GM18519 (cell line): Measurements from ENCODE around the gene PCIF1.
"Not testable (repeated sequence)": the region's sequence is repeated elsewhere in the genome, so short reads cannot be mapped to it uniquely, and the experiment has no call there.

ENCODE experiments used
- ATAC-seq: cut with Tn5 transposase; IDR thresholded peaks from one replicate; pipeline ENCODE4 v1.9.1; 2021; ENCODE audit warnings: mild to moderate bottlenecking, moderate library complexity; ENCODE audit not compliant: unreplicated experiment, low FRiP score

PCIF1 gene

DNA sequence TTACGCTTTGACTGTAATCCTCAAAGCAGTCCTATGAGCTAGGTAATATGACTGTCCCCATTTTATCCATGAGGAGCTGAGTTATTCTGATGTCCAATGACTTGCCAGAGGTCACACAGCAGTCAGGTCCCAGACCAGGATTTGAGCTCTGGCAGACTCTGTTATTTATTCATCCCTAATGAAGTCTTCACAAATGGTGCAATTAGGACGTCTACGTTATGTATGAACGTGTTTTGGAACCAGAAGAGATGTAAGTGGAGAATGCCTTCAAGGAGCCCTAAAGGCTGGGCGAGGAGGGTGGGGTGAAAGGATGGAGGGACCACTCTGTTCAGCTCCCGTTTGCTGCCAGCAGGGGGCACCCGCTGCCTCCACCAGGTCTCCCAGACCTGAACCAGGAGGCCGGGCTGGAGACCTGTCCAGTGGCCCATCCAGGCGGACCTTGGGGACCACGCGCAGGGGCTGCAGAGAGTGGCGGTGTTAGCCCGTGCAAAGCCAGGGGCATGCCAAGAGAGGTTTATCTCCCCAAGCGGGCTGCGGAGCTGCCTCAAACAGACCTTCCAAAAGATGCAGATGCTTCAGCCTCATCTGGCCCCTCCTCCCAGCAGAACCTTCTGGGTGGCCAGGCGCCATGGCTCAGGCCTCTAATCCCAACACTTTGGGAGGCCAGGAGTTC lies 52.8 kb downstream of the PCIF1 start:
- ATAC-seq = no peak

DNA sequence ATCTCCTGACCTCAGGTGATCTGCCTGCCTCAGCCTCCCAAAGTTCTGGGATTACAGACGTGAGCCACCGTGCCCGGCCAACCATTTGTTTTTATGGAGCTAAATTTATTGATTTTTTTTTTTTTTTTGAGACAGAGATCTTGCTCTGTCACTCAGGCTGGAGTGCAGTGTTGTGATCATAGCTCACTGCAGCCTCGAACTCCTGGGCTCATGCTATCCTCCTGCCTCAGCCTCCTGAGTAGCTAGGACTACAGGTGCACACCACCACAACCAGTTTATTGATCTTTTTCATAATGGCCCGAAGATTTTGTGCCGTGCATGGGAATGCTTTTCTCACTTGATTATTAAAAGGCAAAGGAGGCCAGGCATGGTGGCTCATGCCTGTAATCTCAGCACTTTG lies 54.3 kb downstream of the PCIF1 start:
- not testable (repeated sequence) for ATAC-seq

DNA sequence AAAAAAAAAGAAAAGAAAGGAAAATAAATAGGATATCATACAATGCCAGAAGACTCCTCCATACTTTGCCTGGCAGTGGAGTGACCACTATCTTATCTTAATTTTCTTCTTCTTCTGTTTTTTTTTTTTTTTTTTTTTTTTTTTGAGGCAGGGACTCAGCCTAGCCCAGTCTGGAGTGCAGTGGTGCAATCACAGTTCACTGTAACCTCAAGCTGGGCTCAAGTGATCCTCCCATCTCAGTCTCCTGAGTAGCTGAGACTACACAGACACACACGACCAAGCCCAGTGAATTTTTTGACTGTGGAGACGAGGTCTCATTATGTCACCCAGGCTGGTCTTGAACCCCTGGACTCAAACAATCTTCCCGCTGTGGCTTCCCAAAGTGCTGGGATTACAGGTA lies 57.1 kb downstream of the PCIF1 start:
- ATAC-seq = no peak

DNA sequence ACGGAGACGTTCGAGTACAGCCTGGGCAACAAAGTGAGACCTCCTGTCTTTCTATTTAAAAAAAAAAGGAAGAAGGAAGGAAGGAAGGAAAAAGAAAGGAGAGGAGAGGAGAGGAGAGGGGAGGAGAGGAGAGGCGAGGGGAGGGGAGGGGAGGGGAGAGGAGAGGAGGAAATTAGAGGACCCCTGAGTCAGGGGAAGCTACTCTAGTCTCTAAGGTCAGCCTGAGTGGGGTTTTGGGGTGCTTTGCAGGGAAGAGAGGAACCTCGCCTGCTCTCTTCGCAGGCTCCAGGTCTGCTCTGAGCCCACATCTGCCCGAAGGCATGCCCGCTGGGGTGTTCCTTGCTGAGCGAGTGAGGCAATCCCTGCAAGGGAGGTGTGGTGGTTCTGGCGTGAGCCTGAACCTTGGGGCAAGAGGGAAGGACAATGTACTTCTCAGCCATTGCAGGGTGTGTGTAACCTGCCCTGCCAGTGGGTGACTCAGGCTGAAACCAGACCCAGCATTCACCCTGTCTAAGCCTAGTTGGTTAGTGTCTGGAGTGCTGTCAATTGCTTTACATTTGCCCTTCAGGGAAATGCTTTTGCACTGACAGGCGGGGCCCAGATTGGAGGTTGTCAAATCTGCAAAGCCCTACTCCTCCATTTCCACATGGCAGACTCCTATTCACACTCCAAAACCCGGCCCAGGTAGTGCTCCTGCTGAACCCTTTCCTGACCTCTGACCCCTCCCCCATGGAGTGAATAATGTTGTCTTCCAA lies 58.9 kb downstream of the PCIF1 start:
- no peak for ATAC-seq

DNA sequence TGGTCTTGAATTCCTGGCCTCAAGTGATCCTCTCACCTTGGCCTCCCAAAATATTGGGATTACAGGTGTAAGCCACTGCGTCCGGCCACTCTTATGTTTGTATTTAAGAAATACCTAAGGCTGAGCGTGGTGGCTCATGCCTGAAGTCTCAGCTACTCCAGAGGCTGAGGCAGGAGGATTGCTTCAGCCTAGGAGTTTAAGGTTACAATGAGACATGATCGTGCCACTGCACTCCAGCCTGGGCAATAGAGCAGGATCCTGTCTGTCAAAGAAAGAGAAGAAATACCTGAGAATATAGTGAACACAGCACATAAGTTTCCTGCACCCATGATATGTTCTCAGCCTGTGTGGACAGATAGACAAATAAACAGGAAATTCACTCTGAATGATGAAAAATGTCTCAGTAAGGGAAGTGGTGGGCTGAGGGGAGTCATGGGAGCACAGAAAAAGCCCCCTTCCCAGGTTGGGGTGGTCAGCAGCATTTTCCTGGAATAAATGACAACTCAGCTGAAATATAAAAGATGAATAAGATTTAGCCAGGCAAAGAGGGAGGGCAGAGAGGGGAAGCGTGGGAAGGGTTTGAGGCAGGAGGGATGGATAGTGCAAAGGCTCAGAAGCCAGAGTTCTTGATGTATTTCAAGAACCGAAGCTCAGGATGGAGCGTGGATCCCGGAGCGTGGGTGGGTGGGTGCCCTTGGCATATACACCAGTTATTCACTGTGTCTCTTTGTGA lies 60.4 kb downstream of the PCIF1 start:
- no peak for ATAC-seq

- not testable (repeated sequence) for ATAC-seq
These were observed 61.1 kb downstream of the PCIF1 start for GRCh38 chr20:45995495-45996097.

DNA sequence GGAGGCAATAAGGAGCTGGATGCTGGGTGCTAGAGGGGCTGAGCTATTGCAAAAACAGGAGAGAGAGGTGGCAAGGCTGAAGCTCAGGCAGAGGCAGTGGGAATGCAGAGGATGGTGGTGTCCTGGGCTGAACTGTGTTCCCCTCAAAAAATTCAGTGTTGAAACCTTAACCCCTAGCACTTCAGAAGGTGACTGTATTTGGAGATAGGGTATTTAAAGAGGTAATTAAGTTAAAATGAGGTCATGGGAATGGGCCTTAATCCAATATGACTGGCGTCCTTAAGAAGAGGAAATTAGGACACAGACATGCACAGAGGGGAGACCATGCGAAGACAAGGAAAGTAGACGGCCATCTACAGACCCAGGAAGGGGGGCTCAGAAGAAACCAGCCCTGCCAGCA lies 62.7 kb downstream of the PCIF1 start:
- ATAC-seq = no peak
